HG02642 (cell line): Measurements from ENCODE around the gene FCHSD2.
"Not testable (repeated sequence)": the region's sequence is repeated elsewhere in the genome, so short reads cannot be mapped to it uniquely, and the experiment has no call there.

Experiments
- ATAC-seq: cut with Tn5 transposase; IDR thresholded peaks from one replicate; pipeline ENCODE4 v1.9.1; 2021; ENCODE audit warnings: mild to moderate bottlenecking; ENCODE audit not compliant: unreplicated experiment, poor library complexity

Gene FCHSD2

GRCh38 chr11:72829178-72829577, 312.9 kb downstream of the FCHSD2 start:
- no peak for ATAC-seq

DNA sequence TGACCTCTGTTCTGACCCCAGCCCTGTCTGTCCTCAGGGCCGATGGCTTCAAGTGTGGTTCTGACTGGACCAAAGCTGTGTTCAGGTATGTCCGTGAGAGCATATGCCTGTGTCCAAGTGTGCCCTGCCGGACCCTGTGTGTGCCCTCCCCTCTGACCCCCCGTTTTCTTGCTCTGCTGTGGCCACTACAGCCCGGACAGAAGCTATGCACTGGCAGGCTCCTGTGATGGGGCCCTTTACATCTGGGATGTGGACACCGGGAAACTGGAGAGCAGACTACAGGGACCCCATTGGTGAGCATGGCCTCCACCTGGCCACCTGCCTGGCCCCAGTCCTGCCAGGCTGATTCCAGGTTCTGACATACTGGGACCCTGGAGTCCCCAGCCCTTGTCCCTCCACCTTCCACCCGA, 313.4 kb downstream of the FCHSD2 start:
- no peak for ATAC-seq

DNA sequence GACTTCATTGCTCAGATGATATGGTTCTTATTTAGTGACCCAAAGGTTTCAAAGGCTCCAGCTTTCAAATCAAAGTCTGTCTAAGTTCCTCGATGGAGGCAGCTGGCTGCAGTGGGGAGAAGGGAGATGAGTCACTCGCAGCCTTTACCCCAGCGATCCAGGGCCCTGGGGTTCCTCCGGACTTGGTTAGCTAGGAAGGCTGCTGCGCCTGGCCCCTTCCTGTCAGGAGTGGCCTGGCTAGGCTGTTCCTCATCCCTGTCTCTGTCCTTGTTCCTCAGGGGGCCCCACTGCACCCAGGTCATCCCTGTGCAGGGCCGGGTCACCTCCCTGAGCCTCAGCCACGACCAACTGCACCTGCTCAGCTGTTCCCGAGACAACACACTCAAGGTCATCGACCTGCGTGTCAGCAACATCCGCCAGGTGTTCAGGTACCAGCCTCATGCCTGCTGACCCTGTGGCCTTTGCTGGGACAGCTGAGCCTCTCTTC, 314.0 kb downstream of the FCHSD2 start:
- ATAC-seq = no peak

- not testable (repeated sequence) for ATAC-seq
Measured at GRCh38 chr11:72827656-72828055, 314.5 kb downstream of the FCHSD2 start.

DNA sequence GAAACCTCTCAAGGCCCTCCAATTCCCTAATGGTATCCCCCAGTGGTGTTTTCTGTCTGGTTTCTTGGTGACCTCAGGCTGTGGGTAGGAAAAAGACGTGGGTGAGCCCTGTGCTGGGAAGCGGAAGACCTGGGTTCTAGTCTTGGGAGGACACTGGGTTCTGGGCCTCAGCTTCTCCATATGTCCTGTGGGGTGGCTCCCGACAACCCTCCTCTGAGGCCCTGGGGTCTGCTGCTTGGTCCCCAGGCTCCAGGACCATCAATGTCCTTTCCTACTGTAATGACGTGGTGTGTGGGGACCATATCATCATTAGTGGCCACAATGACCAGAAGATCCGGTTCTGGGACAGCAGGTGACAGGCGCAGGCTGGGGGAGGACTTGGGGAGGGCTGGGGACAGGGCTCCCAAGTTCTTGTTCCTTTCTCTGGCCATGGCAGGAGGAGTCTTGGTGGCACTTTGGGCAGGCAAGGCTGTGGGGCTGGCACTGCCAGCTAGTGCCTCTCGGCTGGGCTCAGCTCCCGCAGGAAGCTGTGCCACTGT, 315.1 kb downstream of the FCHSD2 start:
- no peak for ATAC-seq

DNA sequence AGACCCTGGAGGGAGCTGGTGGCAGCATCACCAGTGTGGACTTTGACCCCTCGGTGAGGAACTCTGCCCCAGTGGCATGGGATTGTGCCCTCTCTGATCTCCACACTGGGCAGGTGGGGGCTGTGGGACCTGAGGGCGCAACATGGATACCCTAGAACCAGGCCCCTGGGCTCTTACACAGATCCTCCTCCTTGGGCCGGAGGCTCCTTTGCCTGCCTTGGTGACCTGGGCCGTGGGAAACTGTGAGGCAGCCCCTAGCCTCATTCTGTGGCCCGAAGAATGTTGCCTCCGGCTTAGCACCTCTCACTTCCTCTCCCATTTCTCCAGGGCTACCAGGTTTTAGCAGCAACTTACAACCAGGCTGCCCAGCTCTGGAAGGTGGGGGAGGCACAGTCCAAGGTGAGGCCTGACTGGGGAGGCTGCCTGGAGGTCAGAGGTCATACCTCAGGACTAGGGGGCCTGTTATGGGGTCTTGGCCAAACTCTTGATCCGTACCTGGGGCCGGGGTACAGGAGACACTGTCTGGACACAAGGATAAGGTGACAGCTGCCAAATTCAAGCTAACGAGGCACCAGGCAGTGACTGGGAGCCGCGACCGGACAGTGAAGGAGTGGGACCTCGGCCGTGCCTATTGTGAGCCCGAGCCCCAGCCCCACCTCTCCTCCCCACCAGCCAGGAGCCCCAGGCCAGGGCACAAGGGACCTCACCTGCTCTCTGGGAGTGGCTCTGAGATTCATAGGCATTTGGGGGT, 315.8 kb downstream of the FCHSD2 start:
- no peak for ATAC-seq

DNA sequence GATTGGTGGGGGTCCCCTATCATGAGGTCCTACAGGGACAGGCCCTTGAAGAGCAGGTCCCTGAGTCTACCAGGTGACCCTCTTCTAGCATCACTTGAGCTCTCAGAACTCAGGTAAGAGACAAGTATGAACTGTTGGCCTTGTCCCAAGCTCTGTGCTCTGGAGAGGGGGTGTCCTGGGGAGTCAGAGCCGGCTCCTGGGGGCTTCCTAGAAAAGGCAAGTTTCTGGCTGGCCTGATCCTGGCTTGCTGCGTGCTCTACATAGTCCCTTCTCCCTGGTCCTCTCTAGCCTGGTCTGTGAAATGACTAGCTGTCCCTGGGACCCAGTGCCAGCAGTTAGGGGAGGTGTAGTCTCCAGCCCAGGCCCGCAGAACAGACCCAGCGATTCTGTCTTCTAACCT, 316.5 kb downstream of the FCHSD2 start:
- ATAC-seq = no peak

DNA sequence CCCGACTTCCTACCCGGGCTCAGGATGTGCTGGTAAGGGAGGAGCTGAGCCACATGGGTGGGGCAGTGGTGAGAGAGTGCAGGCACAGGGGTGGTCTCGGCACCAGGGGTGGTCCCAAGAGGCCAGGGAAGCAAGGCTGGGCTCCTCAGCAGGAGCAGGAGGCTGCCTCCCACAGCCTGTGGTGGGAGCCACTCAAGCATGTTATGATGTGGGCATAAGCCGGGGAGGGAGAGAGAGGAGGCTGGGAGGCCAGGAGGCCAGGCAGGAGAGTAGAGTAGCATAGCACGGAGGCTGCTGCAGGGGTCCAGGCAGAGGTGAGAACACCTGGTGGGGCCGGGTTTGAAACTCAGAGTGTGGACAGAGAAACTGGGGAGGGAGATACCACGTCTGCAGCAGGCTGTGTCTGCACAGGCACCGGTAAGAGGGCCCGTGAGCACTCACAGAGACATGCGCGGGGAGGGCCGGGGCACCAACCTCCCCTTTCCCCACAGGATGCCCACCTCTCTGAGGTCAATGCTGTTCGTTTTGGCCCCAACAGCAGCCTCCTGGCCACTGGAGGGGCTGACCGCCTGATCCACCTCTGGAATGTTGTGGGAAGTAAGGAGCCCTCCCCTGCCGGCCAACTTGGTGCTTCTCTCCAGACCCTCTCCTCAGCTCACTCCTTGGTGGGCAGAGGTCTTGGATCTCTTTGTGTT, 317.2 kb downstream of the FCHSD2 start:
- ATAC-seq = no peak

DNA sequence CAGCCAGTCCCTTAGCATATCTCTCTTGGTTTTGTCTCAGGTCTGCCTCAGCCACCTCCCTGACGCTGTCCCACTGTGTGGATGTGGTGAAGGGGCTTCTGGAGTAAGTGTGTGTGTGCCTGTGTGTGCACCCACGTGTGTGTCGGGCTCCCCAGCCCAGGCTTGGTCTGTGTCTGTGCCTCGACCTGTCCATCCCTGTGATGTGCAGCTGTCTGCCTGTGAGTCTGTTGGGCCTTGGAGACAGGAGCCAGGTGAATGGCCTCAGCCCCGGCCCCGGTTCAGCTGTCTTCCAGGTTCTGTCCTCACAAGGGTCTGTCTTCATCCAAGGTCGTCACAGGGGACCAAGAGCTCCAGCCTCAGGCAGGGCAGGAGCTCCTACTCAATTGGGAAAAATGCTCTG, 318.1 kb downstream of the FCHSD2 start:
- no peak for ATAC-seq

GRCh38 chr11:72823105-72823804, 318.9 kb downstream of the FCHSD2 start:
- no peak for ATAC-seq

- ATAC-seq = no peak
Measured at GRCh38 chr11:72821920-72822799, 320.0 kb downstream of the FCHSD2 start.

- no peak for ATAC-seq
Measured at GRCh38 chr11:72821221-72821919, 320.7 kb downstream of the FCHSD2 start.

DNA sequence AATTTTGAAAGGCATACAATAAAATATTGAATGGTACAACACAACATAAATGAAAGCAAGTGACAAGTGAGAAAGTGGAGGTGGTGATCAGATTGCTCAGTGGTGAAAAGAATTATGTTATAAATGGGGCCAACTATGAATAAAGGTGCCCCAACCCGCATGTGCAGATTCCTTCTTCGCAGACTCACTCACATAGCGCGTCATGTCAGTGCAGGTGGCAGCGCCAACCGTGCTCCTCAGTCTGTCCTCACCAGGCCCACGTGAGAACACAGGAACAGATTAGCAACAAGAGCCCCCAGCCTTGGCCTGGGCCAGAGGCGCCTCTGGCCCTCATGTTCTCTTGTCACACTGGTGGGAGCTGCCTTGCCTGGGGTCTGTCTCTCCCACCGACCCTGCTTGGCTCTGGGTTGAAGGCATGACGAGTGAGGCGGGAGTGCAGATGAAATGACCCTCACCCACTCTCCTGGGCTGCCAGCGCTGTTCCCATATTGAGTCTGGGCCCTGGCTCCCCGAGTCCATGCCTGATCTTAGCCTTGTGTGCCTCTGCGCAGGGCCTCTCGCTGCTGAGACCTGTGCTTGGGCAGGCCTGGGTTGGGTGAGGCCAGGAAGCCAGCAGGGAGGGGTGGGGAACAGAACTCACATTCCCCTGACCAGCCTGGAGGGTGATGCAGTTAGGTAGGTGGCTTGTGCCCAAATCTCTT, 321.5 kb downstream of the FCHSD2 start:
- no peak for ATAC-seq

DNA sequence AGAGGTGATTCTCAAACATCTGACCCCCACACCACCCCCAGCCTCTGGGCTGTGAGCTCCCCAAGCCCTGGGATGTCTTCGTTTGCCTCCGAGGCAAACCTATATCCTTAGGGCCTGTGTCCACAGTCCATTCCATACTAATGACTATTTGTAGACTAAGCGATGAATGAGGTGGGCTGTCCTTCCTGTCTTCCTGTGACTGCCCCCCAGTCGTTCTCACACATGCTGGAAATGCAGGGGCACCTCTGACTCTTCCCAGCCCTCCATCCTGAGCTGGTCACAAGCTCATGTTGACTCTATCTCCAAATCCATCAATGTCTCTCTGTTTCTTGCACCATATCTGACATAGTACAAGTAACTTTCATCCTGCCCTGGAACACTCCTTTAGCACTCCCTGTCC, 323.1 kb downstream of the FCHSD2 start:
- ATAC-seq = no peak

DNA sequence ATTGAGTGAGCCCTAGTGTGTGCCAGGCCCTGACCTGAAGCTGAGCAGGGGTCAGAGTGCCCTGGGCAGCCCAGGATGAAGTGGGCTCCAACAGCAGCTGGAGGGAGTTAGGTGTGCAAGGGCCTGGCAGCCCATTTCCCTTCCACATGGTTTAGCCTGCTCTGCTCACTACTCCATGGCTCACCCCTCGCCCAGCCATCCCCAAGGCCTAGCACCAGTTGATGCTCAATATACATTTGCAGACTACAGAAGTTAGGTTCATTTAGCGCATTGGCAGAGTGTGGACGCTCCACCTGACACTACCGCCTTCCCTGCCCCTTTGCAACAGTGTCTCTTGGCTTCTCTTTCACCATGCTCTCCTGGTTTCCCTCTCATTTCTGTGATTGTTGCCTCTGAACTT, 324.2 kb downstream of the FCHSD2 start:
- no peak for ATAC-seq

- no peak for ATAC-seq
Measured at GRCh38 chr11:72816404-72816990, 325.6 kb downstream of the FCHSD2 start.

DNA sequence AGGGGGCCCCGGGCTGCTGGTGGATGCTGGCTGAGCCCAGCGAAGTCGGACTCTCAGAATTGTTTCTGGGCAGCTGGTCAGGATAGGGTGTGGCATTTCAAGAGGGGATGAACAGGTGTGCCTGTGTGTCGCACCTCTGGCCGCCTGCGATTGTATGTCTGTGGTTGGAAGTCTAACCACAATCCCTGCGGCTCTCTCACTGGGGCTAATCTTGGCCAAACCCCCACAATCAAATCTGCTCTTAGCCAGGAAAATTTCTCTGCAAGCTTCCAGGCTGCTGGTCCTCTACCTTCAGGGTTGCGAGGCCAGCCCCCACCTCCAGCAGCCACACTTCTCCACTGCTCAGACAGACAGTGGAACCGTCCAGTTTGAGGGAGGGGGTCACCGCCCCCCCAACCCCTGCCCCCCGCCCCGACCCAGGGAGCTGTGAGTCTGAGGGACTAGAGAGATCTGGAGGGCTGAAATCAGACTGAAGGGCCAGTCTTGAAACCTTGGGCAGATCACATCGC, 327.0 kb downstream of the FCHSD2 start:
- no peak for ATAC-seq
